ENCODE results near the gene CDKAL1. TPM values are rescaled to one million over a fixed set of nuclear protein-coding genes. Genes with fewer than 3 reads are reported as not detected.

Gene CDKAL1
- total and polyA plus RNA-seq, 8 donors: 13.6 to 20.7 (median 17.5) TPM

DNA sequence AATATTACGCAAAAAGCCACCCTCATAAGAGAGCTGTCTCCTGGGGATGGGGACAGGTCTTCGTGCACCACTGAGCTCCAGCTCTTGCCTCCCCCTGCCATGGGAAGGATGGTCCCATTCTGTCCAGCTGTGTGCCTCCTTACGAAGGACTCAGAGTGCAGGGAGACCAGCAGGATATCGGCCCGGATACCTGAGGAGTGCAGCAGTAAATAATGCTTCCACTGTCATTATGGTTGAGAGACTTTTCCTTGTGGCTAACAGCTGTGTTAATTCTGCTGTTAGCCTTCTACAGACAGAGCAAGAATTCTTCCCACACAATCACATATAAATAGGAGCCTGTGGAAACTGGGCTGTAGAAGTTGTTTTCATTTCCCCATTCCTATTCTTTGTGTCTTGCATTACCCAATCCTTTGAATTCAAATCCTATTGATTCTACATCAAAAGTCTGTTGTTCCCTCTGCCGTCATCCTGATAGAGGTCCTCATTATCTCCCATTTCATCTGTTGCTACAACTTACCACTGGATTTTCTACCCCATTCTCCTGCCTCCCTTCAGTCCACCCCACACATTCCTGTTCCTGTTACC, 694.7 kb downstream of the CDKAL1 start:
- intact Hi-C loops (cut with DNase I): no loop called here
- DNase-seq (no peak), ATAC-seq (no peak)
- Histone ChIP-seq H3K4me1 (no peaks in the 10 kb centered on the region), H3K27ac (no peak overlapping the region), H3K36me3 (peaks cover 0 to 36% of the 10 kb centered on the region in 2 donors), H3K27me3 (no peaks in the 10 kb centered on the region), H3K4me3 (no peak overlapping the region), H3K9me3 (no peaks in the 10 kb centered on the region)
- TF ChIP-seq, protein P1, sequence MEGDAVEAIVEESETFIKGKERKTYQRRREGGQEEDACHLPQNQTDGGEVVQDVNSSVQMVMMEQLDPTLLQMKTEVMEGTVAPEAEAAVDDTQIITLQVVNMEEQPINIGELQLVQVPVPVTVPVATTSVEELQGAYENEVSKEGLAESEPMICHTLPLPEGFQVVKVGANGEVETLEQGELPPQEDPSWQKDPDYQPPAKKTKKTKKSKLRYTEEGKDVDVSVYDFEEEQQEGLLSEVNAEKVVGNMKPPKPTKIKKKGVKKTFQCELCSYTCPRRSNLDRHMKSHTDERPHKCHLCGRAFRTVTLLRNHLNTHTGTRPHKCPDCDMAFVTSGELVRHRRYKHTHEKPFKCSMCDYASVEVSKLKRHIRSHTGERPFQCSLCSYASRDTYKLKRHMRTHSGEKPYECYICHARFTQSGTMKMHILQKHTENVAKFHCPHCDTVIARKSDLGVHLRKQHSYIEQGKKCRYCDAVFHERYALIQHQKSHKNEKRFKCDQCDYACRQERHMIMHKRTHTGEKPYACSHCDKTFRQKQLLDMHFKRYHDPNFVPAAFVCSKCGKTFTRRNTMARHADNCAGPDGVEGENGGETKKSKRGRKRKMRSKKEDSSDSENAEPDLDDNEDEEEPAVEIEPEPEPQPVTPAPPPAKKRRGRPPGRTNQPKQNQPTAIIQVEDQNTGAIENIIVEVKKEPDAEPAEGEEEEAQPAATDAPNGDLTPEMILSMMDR (IDR thresholded peaks at IDR 0.05): no peak

DNA sequence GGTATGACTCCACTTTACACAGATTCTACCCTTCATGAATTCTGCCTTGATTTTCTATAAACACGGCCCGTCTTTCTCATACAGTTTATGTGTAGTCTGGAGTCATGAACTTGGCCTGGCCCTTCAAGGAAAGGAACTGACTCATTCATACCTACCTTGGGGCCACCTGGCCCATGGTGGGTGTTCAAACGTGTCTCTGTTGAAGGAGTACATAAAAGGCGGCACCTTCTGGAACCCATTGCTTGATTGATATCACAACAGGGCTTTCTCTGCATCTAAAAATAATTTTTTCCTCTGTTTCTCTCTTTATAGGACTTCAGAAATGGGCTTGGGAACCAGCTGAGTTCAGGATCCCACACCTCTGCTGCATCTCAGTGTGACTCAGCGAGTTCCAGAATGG, 696.3 kb downstream of the CDKAL1 start:
- DNase-seq: no peak
- no peaks in the 10 kb centered on the region for H3K4me1 ChIP-seq
- no peak for ATAC-seq
- TF ChIP-seq, protein P1 (IDR thresholded peaks at IDR 0.05): no peak
- H3K4me3 ChIP-seq: no peak overlapping the region
- intact Hi-C loops (cut with DNase I): no loop called here
- peaks cover 0 to 36% of the 10 kb centered on the region in 2 donors for H3K36me3 ChIP-seq
- H3K27me3 ChIP-seq: no peaks in the 10 kb centered on the region
- peaks cover 0 to 6% of the 10 kb centered on the region in 2 donors for H3K9me3 ChIP-seq
- H3K27ac ChIP-seq: no peak overlapping the region

DNA sequence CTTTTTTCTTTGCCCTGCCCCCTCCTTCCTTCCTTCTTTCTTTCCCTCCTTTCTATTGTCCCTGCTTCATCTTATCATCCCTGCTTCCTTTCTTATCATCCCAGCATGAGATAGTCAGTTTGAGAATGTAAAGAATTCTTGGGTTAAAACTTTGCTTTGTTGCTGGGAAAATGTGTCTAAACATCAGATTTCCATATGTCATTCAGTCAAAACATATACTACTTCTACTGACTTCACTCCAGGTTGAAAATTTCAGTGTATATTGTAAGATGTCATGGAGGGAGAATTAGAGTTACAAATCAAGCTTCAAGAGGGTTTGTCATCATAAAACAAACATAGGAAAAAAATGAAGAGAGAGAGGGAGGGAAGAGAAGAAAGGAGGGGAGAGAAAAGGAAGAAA, 700.9 kb downstream of the CDKAL1 start:
- no peak for ATAC-seq
- intact Hi-C loops (cut with DNase I): no loop called here
- Histone ChIP-seq H3K27me3 (no peaks in the 10 kb centered on the region), H3K4me1 (no peaks in the 10 kb centered on the region), H3K4me3 (no peak overlapping the region), H3K36me3 (peaks cover 0 to 34% of the 10 kb centered on the region in 2 donors), H3K27ac (no peak overlapping the region), H3K9me3 (peaks cover 0 to 24% of the 10 kb centered on the region in 2 donors)
- TF ChIP-seq, protein P1 (IDR thresholded peaks at IDR 0.05): no peak
- no peak for DNase-seq

DNA sequence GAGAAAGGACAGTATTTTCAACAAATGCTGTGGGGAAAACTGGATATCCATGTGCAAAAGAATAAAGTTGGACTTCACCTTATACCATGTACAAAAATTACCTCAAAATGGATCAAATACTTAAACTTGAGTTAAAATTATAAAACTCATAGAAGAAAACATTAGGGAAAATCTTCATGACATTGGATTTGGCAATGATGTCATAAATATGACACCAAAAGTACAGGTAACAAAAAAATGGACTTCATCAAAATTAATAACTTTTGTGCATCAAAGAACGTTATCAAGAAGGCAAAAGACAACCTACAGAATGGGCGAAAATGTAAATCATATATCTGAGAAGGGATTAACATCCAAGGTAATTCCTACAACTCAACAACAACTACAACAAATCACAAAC, 704.0 kb downstream of the CDKAL1 start:
- Histone ChIP-seq H3K9me3 (peaks cover 0 to 24% of the 10 kb centered on the region in 2 donors), H3K27me3 (no peaks in the 10 kb centered on the region), H3K36me3 (peaks cover 0 to 4% of the 10 kb centered on the region in 2 donors), H3K4me3 (no peak overlapping the region), H3K4me1 (no peaks in the 10 kb centered on the region), H3K27ac (no peak overlapping the region)
- no peak for DNase-seq
- TF ChIP-seq, protein P1 (IDR thresholded peaks at IDR 0.05): no peak
- no peak for ATAC-seq
- intact Hi-C loops (cut with DNase I): no loop called here

DNA sequence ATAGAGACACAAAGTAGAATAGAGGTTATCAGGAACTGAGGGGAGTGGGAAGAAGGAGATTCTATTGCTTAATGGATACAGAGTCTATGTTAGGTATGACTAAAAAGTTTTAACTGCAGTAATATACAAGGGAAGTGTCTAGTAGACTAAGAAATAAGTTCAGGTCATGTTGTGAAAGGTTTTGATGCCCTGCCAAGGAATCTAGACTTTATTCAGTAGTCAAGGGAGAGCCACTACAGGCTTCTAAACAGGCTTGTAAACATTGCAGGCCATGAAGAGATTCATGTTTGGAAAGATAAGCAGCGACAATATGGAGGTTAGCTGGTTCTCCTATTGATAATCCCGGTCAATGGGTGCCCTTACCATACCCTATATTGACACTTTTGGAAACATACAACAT, 706.5 kb downstream of the CDKAL1 start:
- no peak for DNase-seq
- no peaks in the 10 kb centered on the region for H3K36me3 ChIP-seq
- intact Hi-C loops (cut with DNase I): no loop called here
- no peaks in the 10 kb centered on the region for H3K27me3 ChIP-seq
- no peak overlapping the region for H3K27ac ChIP-seq
- TF ChIP-seq, protein P1 (IDR thresholded peaks at IDR 0.05): no peak
- H3K4me3 ChIP-seq: no peak overlapping the region
- no peaks in the 10 kb centered on the region for H3K4me1 ChIP-seq
- peaks cover 0 to 19% of the 10 kb centered on the region in 2 donors for H3K9me3 ChIP-seq
- ATAC-seq: no peak
